OCI-LY3 (cell line): ENCODE results near the gene ENPP1.

Experiments
- H2AFZ ChIP-seq: fragments of 200-600, 300-600 bp; shearing (Covaris generic); 2 replicates; pipeline ENCODE4 v1.6.0; 2014; ENCODE audit warnings: antibody characterized with exemption, low read depth, low read length
- H3K27ac ChIP-seq: fragments of 200-600, 300-600 bp; sonication (generic); 2 replicates; pipeline ENCODE4 v1.5.1; 2014; ENCODE audit warnings: mild to moderate bottlenecking, low read length, moderate library complexity, mixed read lengths
- H3K27me3 ChIP-seq: fragments of 200-600, 300-600 bp; sonication (generic); 2 replicates; pipeline ENCODE4 v1.6.1; 2014; ENCODE audit warnings: low read depth, low read length, mixed read lengths
- H3K36me3 ChIP-seq: fragments of 200-600, 300-600 bp; sonication (generic); replicated peaks from 2 replicates; pipeline ENCODE3; 2014; ENCODE audit warnings: low read depth, low read length, mixed read lengths
- H3K4me1 ChIP-seq: fragments of 300-600, 200-600 bp; sonication (generic); 2 replicates; pipeline ENCODE4 v1.6.1; 2014; ENCODE audit warnings: low read length, mixed read lengths
- H3K4me2 ChIP-seq: fragments of 200-600, 300-600 bp; sonication (generic); 2 replicates; pipeline ENCODE4 v1.6.1; 2014; ENCODE audit warnings: low read length, mixed read lengths
- H3K4me3 ChIP-seq: fragments of 300-600, 200-600 bp; sonication (generic); 2 replicates; pipeline ENCODE4 v1.5.1; 2014; ENCODE audit warnings: antibody characterized with exemption, mild to moderate bottlenecking, low read length, moderate library complexity
- H3K79me2 ChIP-seq: fragments of 300-600, 200-600 bp; shearing (Covaris generic); 2 replicates; pipeline ENCODE4 v1.6.1; 2014; ENCODE audit warnings: mild to moderate bottlenecking, low read length, mixed read lengths
- H3K9ac ChIP-seq: fragments of 300-600, 200-600 bp; shearing (Covaris generic); 2 replicates; pipeline ENCODE4 v1.6.0; 2014; ENCODE audit warnings: mild to moderate bottlenecking, low read length, moderate library complexity
- H3K9me3 ChIP-seq: fragments of 200-600, 300-600 bp; shearing (Covaris generic); 2 replicates; pipeline ENCODE4 v1.6.1; 2014; ENCODE audit warnings: low read length, mixed read lengths; ENCODE audit not compliant: insufficient read depth
- H4K20me1 ChIP-seq: fragments of 200-600, 300-600 bp; sonication (generic); 2 replicates; pipeline ENCODE4 v1.6.1; 2016; ENCODE audit warnings: low read length, mixed read lengths; ENCODE audit not compliant: insufficient read depth
- CTCF ChIP-seq: fragments of 200-600, 300-600 bp; sonication (generic); IDR thresholded peaks from 2 replicates; pipeline ENCODE4 v1.5.1; 2014; ENCODE audit warnings: antibody characterized with exemption, low read length, low read depth
- EZH2phosphoT487 ChIP-seq: fragments of 200-600 bp; shearing (Covaris generic); IDR thresholded peaks from 2 replicates; pipeline ENCODE4 v1.6.1; 2018; ENCODE audit warnings: antibody characterized with exemption, mixed run types, low read depth

ENPP1 gene

GRCh38 chr6:131811500-131811899 is 3.7 kb downstream of the ENPP1 start:
- no peak overlapping the region for H3K4me2 ChIP-seq
- no peak overlapping the region for H3K9ac ChIP-seq
- H3K27me3 ChIP-seq = peaks cover 18% of the 10 kb centered on the region; the same call in 1 of the 2 replicates
- no peaks in the 10 kb centered on the region for H3K9me3 ChIP-seq
- no peak overlapping the region for H2AFZ ChIP-seq
- H4K20me1 ChIP-seq = no peaks in the 10 kb centered on the region
- no peak overlapping the region for H3K4me3 ChIP-seq
- TF ChIP-seq CTCF (no peak), EZH2phosphoT487 (no peak)
- no peaks in the 10 kb centered on the region for H3K79me2 ChIP-seq
- H3K36me3 ChIP-seq = no peaks in the 10 kb centered on the region
- H3K4me1 ChIP-seq = 0 out of 2 replicates have a peak, but pooled peaks cover 4% of the 10 kb centered on the region
- H3K27ac ChIP-seq = no peak overlapping the region

GRCh38 chr6:131813991-131814390 is 6.2 kb downstream of the ENPP1 start:
- Histone ChIP-seq H3K79me2 (no peaks in the 10 kb centered on the region), H3K4me2 (no peak overlapping the region)

GRCh38 chr6:131816869-131817268 is 9.0 kb downstream of the ENPP1 start:
- Histone ChIP-seq H3K79me2 (no peaks in the 10 kb centered on the region), H3K27ac (no peak overlapping the region), H4K20me1 (no peaks in the 10 kb centered on the region), H3K4me2 (no peak overlapping the region), H3K4me3 (no peak overlapping the region), H3K9ac (no peak overlapping the region), H2AFZ (no peak overlapping the region), H3K9me3 (no peaks in the 10 kb centered on the region), H3K27me3 (no peaks in the 10 kb centered on the region), H3K36me3 (no peaks in the 10 kb centered on the region), H3K4me1 (no peaks in the 10 kb centered on the region)
- TF ChIP-seq EZH2phosphoT487 = no peak
- TF ChIP-seq CTCF = no peak

More at GRCh38 chr6:131813991-131814390, 6.2 kb downstream of the ENPP1 start:
- Histone ChIP-seq H2AFZ (no peak overlapping the region), H3K4me3 (no peak overlapping the region), H3K9ac (no peak overlapping the region), H3K4me1 (0 out of 2 replicates have a peak, but pooled peaks cover 4% of the 10 kb centered on the region), H3K36me3 (no peaks in the 10 kb centered on the region), H3K9me3 (no peaks in the 10 kb centered on the region), H4K20me1 (no peaks in the 10 kb centered on the region), H3K27me3 (0 out of 2 replicates have a peak, but pooled peaks cover 3% of the 10 kb centered on the region), H3K27ac (no peak overlapping the region)
- TF ChIP-seq CTCF (no peak), EZH2phosphoT487 (no peak)

GRCh38 chr6:131819572-131820124 is 11.8 kb downstream of the ENPP1 start:
- Histone ChIP-seq H3K27me3 (no peaks in the 10 kb centered on the region), H3K4me1 (no peaks in the 10 kb centered on the region), H2AFZ (no peak overlapping the region), H3K4me3 (no peak overlapping the region), H4K20me1 (no peaks in the 10 kb centered on the region), H3K27ac (no peak overlapping the region), H3K79me2 (no peaks in the 10 kb centered on the region), H3K4me2 (no peak overlapping the region), H3K36me3 (no peaks in the 10 kb centered on the region), H3K9ac (no peak overlapping the region), H3K9me3 (no peaks in the 10 kb centered on the region)
- TF ChIP-seq CTCF (no peak), EZH2phosphoT487 (no peak)
